Measurements from ENCODE around the gene MACC1.

- TF ChIP-seq YY1 (IDR thresholded peaks at IDR 0.05; ENCODE audit: insufficient read depth, insufficient read length) (no peak), ZNF274 (IDR thresholded peaks at IDR 0.05; ENCODE audit: low read depth, low read length) (no peak), SUZ12 (IDR thresholded peaks at IDR 0.05; ENCODE audit: extremely low read depth, insufficient read depth, insufficient read length) (no peak)
Measured at GRCh38 chr7:20157456-20157855, 59.7 kb downstream of the MACC1 start.

Measured in NT2/D1 (cell line).